ENCODE data around the gene UBA7. TPM values are rescaled to one million over a fixed set of nuclear protein-coding genes. Genes with fewer than 3 reads are reported as not detected.

Gene UBA7
- total RNA-seq, 1 donor from 2014 or later: 29.7 TPM

- Histone ChIP-seq H3K27ac (ENCODE audit: low read depth, low read length) (no peak overlapping the region), H3K9me3 (ENCODE audit: control insufficient read depth in 3 of 3, low read length in 3 of 3) (no peaks in the 10 kb centered on the region), H3K4me1 (ENCODE audit: control insufficient read depth in 3 of 3, insufficient read depth in 3 of 3, low read length in 3 of 3) (peaks cover 3 to 9% (median 3%) of the 10 kb centered on the region in 3 donors), H3K36me3 (ENCODE audit: control insufficient read depth in 3 of 3, insufficient read depth in 3 of 3, low read length in 3 of 3) (peaks cover 0 to 5% (median 0%) of the 10 kb centered on the region in 3 donors), H3K27me3 (ENCODE audit: control insufficient read depth in 3 of 3, insufficient read depth in 3 of 3, low read length in 3 of 3) (no peaks in the 10 kb centered on the region), H3K4me3 (ENCODE audit: low read length in 3 of 3) (no peak overlapping the region), H3K9ac (ENCODE audit: low read depth in 1 of 3, low read length in 3 of 3) (no peak overlapping the region)
These were observed 38.2 kb downstream of the UBA7 start for GRCh38 chr3:49775538-49775937.

DNA sequence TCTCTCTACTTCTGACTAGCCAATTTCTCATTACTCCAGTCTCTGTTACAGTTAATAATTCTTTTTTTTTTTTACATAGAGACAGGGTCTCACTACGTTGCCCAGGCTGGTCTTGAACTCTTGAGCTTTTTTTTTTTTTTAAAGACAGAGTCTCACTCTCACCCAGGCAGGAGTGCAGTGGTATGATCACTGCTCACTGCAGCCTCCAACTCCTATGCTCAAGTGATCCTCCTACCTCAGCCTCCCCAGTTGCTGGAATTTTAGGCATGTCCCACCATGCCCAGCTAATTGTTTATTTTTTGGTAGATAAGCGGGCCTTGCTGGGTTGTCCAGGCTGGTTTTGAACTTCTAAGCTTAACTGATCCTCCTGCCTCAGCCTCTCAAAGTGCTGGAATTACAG is 41.0 kb downstream of the UBA7 start:
- no peaks in the 10 kb centered on the region for H3K9me3 ChIP-seq (ENCODE audit: control insufficient read depth in 3 of 3, low read length in 3 of 3)

DNA sequence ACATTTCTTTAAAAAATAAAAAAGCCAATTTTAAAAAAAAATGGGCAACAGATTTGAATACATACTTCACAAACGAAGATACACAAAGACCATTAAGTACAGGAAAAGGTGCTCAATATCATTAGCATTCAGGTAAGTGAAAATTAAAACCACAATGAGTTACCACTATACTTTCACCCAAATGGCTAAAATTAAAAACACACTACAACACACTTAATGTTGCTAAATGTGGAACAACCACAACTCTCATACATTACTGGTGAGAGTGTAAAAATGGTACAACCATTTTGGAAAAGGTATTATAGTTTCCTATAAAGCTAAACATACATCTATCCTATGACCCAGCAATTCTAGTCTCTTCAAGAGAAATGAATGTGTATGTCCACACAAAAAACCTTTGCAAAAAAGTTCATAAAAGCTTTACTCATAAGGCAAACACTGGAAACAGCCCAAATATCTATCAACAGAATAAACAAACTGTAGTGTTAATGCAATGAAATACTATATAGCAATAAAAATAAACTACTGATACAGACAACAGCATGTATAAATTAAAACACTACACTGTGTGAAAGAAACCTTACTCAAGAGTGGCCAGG is 42.3 kb downstream of the UBA7 start:
- no peaks in the 10 kb centered on the region for H3K9me3 ChIP-seq (ENCODE audit: control insufficient read depth in 3 of 3, low read length in 3 of 3)

More for the DNA sequence above, 41.0 kb downstream of the UBA7 start:
- H3K27ac ChIP-seq (ENCODE audit: low read depth, low read length): no peak overlapping the region
- H3K9ac ChIP-seq (ENCODE audit: low read depth in 1 of 3, low read length in 3 of 3): no peak overlapping the region
- H3K36me3 ChIP-seq (ENCODE audit: control insufficient read depth in 3 of 3, insufficient read depth in 3 of 3, low read length in 3 of 3): peaks cover 0 to 5% (median 0%) of the 10 kb centered on the region in 3 donors
- H3K4me1 ChIP-seq (ENCODE audit: control insufficient read depth in 3 of 3, insufficient read depth in 3 of 3, low read length in 3 of 3): peaks cover 0 to 6% (median 0%) of the 10 kb centered on the region in 3 donors
- H3K4me3 ChIP-seq (ENCODE audit: low read length in 3 of 3): no peak overlapping the region
- H3K27me3 ChIP-seq (ENCODE audit: control insufficient read depth in 3 of 3, insufficient read depth in 3 of 3, low read length in 3 of 3): no peaks in the 10 kb centered on the region

GRCh38 chr3:49769926-49770325 is 43.8 kb downstream of the UBA7 start:
- no peaks in the 10 kb centered on the region for H3K4me1 ChIP-seq (ENCODE audit: control insufficient read depth in 3 of 3, insufficient read depth in 3 of 3, low read length in 3 of 3)
- H3K27me3 ChIP-seq (ENCODE audit: control insufficient read depth in 3 of 3, insufficient read depth in 3 of 3, low read length in 3 of 3): no peaks in the 10 kb centered on the region
- no peak overlapping the region for H3K27ac ChIP-seq (ENCODE audit: low read depth, low read length)
- H3K4me3 ChIP-seq (ENCODE audit: low read length in 3 of 3): no peak overlapping the region
- H3K9me3 ChIP-seq (ENCODE audit: control insufficient read depth in 3 of 3, low read length in 3 of 3): no peaks in the 10 kb centered on the region
- no peak overlapping the region for H3K9ac ChIP-seq (ENCODE audit: low read depth in 1 of 3, low read length in 3 of 3)
- no peaks in the 10 kb centered on the region for H3K36me3 ChIP-seq (ENCODE audit: control insufficient read depth in 3 of 3, insufficient read depth in 3 of 3, low read length in 3 of 3)

More for the DNA sequence above, 42.3 kb downstream of the UBA7 start:
- Histone ChIP-seq H3K4me1 (ENCODE audit: control insufficient read depth in 3 of 3, insufficient read depth in 3 of 3, low read length in 3 of 3) (peaks cover 0 to 6% (median 0%) of the 10 kb centered on the region in 3 donors), H3K9ac (ENCODE audit: low read depth in 1 of 3, low read length in 3 of 3) (no peak overlapping the region), H3K27me3 (ENCODE audit: control insufficient read depth in 3 of 3, insufficient read depth in 3 of 3, low read length in 3 of 3) (no peaks in the 10 kb centered on the region), H3K27ac (ENCODE audit: low read depth, low read length) (no peak overlapping the region), H3K4me3 (ENCODE audit: low read length in 3 of 3) (no peak overlapping the region), H3K36me3 (ENCODE audit: control insufficient read depth in 3 of 3, insufficient read depth in 3 of 3, low read length in 3 of 3) (no peaks in the 10 kb centered on the region)

DNA sequence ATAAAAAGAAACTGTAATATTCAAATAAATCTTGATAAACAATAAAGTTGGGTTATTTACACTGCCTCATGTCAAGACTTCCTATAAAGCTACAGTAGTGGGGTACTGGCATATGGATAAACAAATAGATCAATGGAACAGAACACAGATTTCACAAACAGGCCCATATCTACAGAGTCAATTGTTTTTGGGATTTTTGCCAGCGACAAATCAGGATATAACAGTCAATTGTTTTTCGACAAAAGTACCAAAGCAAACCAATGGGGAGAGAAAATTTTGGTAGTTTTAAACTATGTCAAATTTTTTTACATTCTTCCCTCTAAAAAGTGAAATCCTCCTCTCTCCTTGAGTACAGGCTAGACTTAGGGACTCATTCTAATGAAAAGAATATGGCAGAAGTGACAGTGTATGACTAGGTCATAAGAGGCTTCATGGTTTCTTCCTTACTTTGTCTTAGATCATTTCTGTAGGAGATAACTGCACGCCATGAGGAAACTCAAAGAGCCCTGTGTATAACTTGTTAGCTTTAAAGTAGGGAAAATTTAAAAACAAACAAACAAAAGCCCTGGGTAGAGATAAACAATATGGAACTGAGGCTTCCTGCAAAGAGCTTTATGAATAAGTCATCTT is 44.4 kb downstream of the UBA7 start:
- Histone ChIP-seq H3K27me3 (ENCODE audit: control insufficient read depth in 3 of 3, insufficient read depth in 3 of 3, low read length in 3 of 3) (no peaks in the 10 kb centered on the region), H3K4me3 (ENCODE audit: low read length in 3 of 3) (no peak overlapping the region), H3K36me3 (ENCODE audit: control insufficient read depth in 3 of 3, insufficient read depth in 3 of 3, low read length in 3 of 3) (no peaks in the 10 kb centered on the region)

GRCh38 chr3:49763981-49764380 is 49.8 kb downstream of the UBA7 start:
- H3K36me3 ChIP-seq (ENCODE audit: control insufficient read depth in 3 of 3, insufficient read depth in 3 of 3, low read length in 3 of 3): no peaks in the 10 kb centered on the region
- H3K27me3 ChIP-seq (ENCODE audit: control insufficient read depth in 3 of 3, insufficient read depth in 3 of 3, low read length in 3 of 3): no peaks in the 10 kb centered on the region
- no peak overlapping the region for H3K9ac ChIP-seq (ENCODE audit: low read depth in 1 of 3, low read length in 3 of 3)
- H3K4me3 ChIP-seq (ENCODE audit: low read length in 3 of 3): no peak overlapping the region
- H3K4me1 ChIP-seq (ENCODE audit: control insufficient read depth in 3 of 3, insufficient read depth in 3 of 3, low read length in 3 of 3): no peaks in the 10 kb centered on the region
- no peaks in the 10 kb centered on the region for H3K9me3 ChIP-seq (ENCODE audit: control insufficient read depth in 3 of 3, low read length in 3 of 3)
- H3K27ac ChIP-seq (ENCODE audit: low read depth, low read length): no peak overlapping the region

More for the DNA sequence above, 44.4 kb downstream of the UBA7 start:
- no peak overlapping the region for H3K27ac ChIP-seq (ENCODE audit: low read depth, low read length)
- H3K9ac ChIP-seq (ENCODE audit: low read depth in 1 of 3, low read length in 3 of 3): no peak overlapping the region
- H3K9me3 ChIP-seq (ENCODE audit: control insufficient read depth in 3 of 3, low read length in 3 of 3): no peaks in the 10 kb centered on the region
- H3K4me1 ChIP-seq (ENCODE audit: control insufficient read depth in 3 of 3, insufficient read depth in 3 of 3, low read length in 3 of 3): no peaks in the 10 kb centered on the region

DNA sequence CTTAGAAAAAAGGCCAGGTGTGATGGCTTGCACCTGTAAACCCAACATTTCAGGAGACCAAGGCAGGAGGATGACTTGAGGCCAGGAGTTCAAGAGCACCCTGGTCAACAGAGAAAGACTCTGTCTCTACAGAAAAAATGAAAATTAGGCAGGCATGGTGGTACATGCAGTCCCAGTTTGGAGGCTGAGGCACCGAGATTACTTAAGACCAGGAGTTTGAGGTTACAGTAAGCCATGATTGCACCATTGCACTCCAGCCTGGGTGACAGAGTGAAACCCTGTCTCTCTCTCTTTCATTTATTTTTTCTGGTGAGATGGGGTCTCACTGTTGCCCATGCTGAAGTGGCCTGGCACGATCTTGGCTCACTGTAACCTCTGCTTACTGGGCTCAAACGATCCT is 52.1 kb downstream of the UBA7 start:
- no peak overlapping the region for H3K4me3 ChIP-seq (ENCODE audit: low read length in 3 of 3)
- H3K9ac ChIP-seq (ENCODE audit: low read depth in 1 of 3, low read length in 3 of 3): no peak overlapping the region
- no peak overlapping the region for H3K27ac ChIP-seq (ENCODE audit: low read depth, low read length)
- H3K36me3 ChIP-seq (ENCODE audit: control insufficient read depth in 3 of 3, insufficient read depth in 3 of 3, low read length in 3 of 3): no peaks in the 10 kb centered on the region
- H3K9me3 ChIP-seq (ENCODE audit: control insufficient read depth in 3 of 3, low read length in 3 of 3): no peaks in the 10 kb centered on the region
- no peaks in the 10 kb centered on the region for H3K27me3 ChIP-seq (ENCODE audit: control insufficient read depth in 3 of 3, insufficient read depth in 3 of 3, low read length in 3 of 3)
- H3K4me1 ChIP-seq (ENCODE audit: control insufficient read depth in 3 of 3, insufficient read depth in 3 of 3, low read length in 3 of 3): peaks cover 0 to 5% (median 5%) of the 10 kb centered on the region in 3 donors

DNA sequence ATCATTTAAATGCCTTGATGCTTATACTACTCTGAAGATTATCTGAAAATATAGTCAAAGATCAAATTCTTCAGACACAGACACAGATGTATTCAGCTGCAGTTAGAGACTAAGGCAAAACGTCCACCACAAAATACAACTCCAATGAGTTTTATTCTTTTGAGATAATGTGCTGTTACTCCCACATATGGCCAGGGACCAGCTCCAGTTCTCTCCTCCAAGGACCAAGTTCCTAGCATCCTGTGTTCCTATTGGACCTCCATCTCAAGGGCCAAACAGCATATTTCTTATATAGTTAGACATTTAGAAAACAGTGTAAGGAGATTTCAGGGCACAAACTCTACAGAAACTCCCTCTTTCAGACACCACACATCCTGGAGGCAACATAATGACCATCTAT is 54.5 kb downstream of the UBA7 start:
- Histone ChIP-seq H3K27me3 (ENCODE audit: control insufficient read depth in 3 of 3, insufficient read depth in 3 of 3, low read length in 3 of 3) (no peaks in the 10 kb centered on the region), H3K9ac (ENCODE audit: low read depth in 1 of 3, low read length in 3 of 3) (no peak overlapping the region), H3K9me3 (ENCODE audit: control insufficient read depth in 3 of 3, low read length in 3 of 3) (no peaks in the 10 kb centered on the region), H3K27ac (ENCODE audit: low read depth, low read length) (no peak overlapping the region), H3K4me3 (ENCODE audit: low read length in 3 of 3) (no peak overlapping the region), H3K4me1 (ENCODE audit: control insufficient read depth in 3 of 3, insufficient read depth in 3 of 3, low read length in 3 of 3) (peaks cover 5 to 11% (median 7%) of the 10 kb centered on the region in 3 donors), H3K36me3 (ENCODE audit: control insufficient read depth in 3 of 3, insufficient read depth in 3 of 3, low read length in 3 of 3) (no peaks in the 10 kb centered on the region)

- Histone ChIP-seq H3K9me3 (ENCODE audit: control insufficient read depth in 3 of 3, low read length in 3 of 3) (no peaks in the 10 kb centered on the region), H3K4me1 (ENCODE audit: control insufficient read depth in 3 of 3, insufficient read depth in 3 of 3, low read length in 3 of 3) (peaks cover 5 to 12% (median 7%) of the 10 kb centered on the region in 3 donors)
These were observed 56.6 kb downstream of the UBA7 start for GRCh38 chr3:49757197-49757596.

GRCh38 chr3:49756036-49756435 is 57.7 kb downstream of the UBA7 start:
- H3K27ac ChIP-seq (ENCODE audit: low read depth, low read length): no peak overlapping the region
- no peaks in the 10 kb centered on the region for H3K27me3 ChIP-seq (ENCODE audit: control insufficient read depth in 3 of 3, insufficient read depth in 3 of 3, low read length in 3 of 3)
- H3K36me3 ChIP-seq (ENCODE audit: control insufficient read depth in 3 of 3, insufficient read depth in 3 of 3, low read length in 3 of 3): no peaks in the 10 kb centered on the region
- H3K4me3 ChIP-seq (ENCODE audit: low read length in 3 of 3): no peak overlapping the region
- no peaks in the 10 kb centered on the region for H3K9me3 ChIP-seq (ENCODE audit: control insufficient read depth in 3 of 3, low read length in 3 of 3)
- no peak overlapping the region for H3K9ac ChIP-seq (ENCODE audit: low read depth in 1 of 3, low read length in 3 of 3)
- peaks cover 5 to 12% (median 7%) of the 10 kb centered on the region in 3 donors for H3K4me1 ChIP-seq (ENCODE audit: control insufficient read depth in 3 of 3, insufficient read depth in 3 of 3, low read length in 3 of 3)

More at GRCh38 chr3:49757197-49757596, 56.6 kb downstream of the UBA7 start:
- H3K27ac ChIP-seq (ENCODE audit: low read depth, low read length): no peak overlapping the region
- no peaks in the 10 kb centered on the region for H3K36me3 ChIP-seq (ENCODE audit: control insufficient read depth in 3 of 3, insufficient read depth in 3 of 3, low read length in 3 of 3)
- H3K4me3 ChIP-seq (ENCODE audit: low read length in 3 of 3): no peak overlapping the region
- H3K9ac ChIP-seq (ENCODE audit: low read depth in 1 of 3, low read length in 3 of 3): no peak overlapping the region
- no peaks in the 10 kb centered on the region for H3K27me3 ChIP-seq (ENCODE audit: control insufficient read depth in 3 of 3, insufficient read depth in 3 of 3, low read length in 3 of 3)
